Neural progenitor cell (in vitro differentiated cells): ENCODE results near the gene ALS2CL. TPM values are rescaled to one million over a fixed set of nuclear protein-coding genes. Genes with fewer than 3 reads are reported as not detected.

ENCODE experiments used
- DNase-seq: peaks from one replicate; pipeline ENCODE4 v3.0.0-alpha.2; 2016; ENCODE audit warnings: low spot score
- H2AFZ ChIP-seq: fragments of 200-600 bp; sonication (generic); replicated peaks from 2 replicates; pipeline ENCODE4 v1.6.1; 2016; ENCODE audit warnings: antibody characterized with exemption
- H3F3A ChIP-seq: fragments of 200-600 bp; sonication (generic); 2 replicates; pipeline ENCODE4 v1.6.1; 2016; ENCODE audit warnings: antibody characterized with exemption, low read depth
- H3K27ac ChIP-seq: fragments of 200-600 bp; sonication (generic); 2 replicates; pipeline ENCODE4 v1.5.1; 2016; ENCODE audit warnings: mild to moderate bottlenecking
- H3K27me3 ChIP-seq: fragments of 200-600 bp; sonication (generic); 2 replicates; pipeline ENCODE4 v1.6.1; 2016; ENCODE audit warnings: mild to moderate bottlenecking, moderate library complexity
- H3K36me3 ChIP-seq: fragments of 200-600 bp; sonication (generic); 2 replicates; pipeline ENCODE4 v1.5.1; 2016
- H3K4me1 ChIP-seq: fragments of 200-600 bp; sonication (generic); 2 replicates; pipeline ENCODE4 v1.6.1; 2016; ENCODE audit warnings: mixed run types
- H3K4me2 ChIP-seq: fragments of 200-600 bp; sonication (generic); 2 replicates; pipeline ENCODE4 v1.6.1; 2016
- H3K4me3 ChIP-seq: fragments of 200-600 bp; sonication (generic); 2 replicates; pipeline ENCODE4 v1.5.1; 2016
- H3K79me2 ChIP-seq: fragments of 200-600 bp; sonication (generic); 2 replicates; pipeline ENCODE4 v1.6.1; 2016; ENCODE audit warnings: low read depth
- H3K9ac ChIP-seq: fragments of 200-600 bp; sonication (generic); 2 replicates; pipeline ENCODE4 v1.6.1; 2016
- H3K9me3 ChIP-seq: fragments of 200-600 bp; sonication (generic); 2 replicates; pipeline ENCODE4 v1.5.1; 2016; ENCODE audit warnings: low read depth
- H4K20me1 ChIP-seq: fragments of 200-600 bp; sonication (generic); 2 replicates; pipeline ENCODE4 v1.6.1; 2016; ENCODE audit warnings: low read depth
- H3K27ac Mint-ChIP-seq: 3 replicates; pipeline ENCODE4 v1.8.0; 2021; ENCODE audit warnings: mixed read lengths
- H3K27me3 Mint-ChIP-seq: 2 replicates; pipeline ENCODE4 v1.8.0; 2022; ENCODE audit warnings: low read depth, mild to moderate bottlenecking, inconsistent platforms, moderate library complexity, mixed read lengths; ENCODE audit not compliant: insufficient read depth
- H3K36me3 Mint-ChIP-seq: 3 replicates; pipeline ENCODE4 v1.8.0; 2021; ENCODE audit warnings: mixed read lengths
- H3K4me1 Mint-ChIP-seq: 3 replicates; pipeline ENCODE4 v1.8.0; 2021; ENCODE audit warnings: mixed read lengths
- H3K4me3 Mint-ChIP-seq: 3 replicates; pipeline ENCODE4 v1.8.0; 2021; ENCODE audit warnings: mild to moderate bottlenecking, moderate library complexity, mixed read lengths
- H3K9me3 Mint-ChIP-seq: 3 replicates; pipeline ENCODE4 v1.8.0; 2020; ENCODE audit warnings: mixed read lengths
- CTCF ChIP-seq: fragments of 200-600 bp; sonication (generic); IDR thresholded peaks from 2 replicates; pipeline ENCODE4 v1.5.1; 2017; ENCODE audit warnings: antibody characterized with exemption, mild to moderate bottlenecking
- EZH2 ChIP-seq: fragments of 200-600 bp; sonication (generic); IDR thresholded peaks from 2 replicates; pipeline ENCODE4 v1.6.1; 2017; ENCODE audit warnings: antibody characterized with exemption, mild to moderate bottlenecking, moderate library complexity
- EZH2phosphoT487 ChIP-seq: fragments of 200-600 bp; sonication (generic); IDR thresholded peaks from 2 replicates; pipeline ENCODE4 v1.6.1; 2017; ENCODE audit warnings: antibody characterized with exemption
- total RNA-seq: library from RNA; depleted of rRNA; stranded (reverse); fragments of >200 nt; gene quantifications from 2 replicates; pipeline ENCODE4 v1.2.3, GENCODE V29; 2015; ENCODE audit warnings: low replicate concordance

Gene ALS2CL
- total RNA-seq, 1 donor from 2014 or later = 1.3 TPM

DNA sequence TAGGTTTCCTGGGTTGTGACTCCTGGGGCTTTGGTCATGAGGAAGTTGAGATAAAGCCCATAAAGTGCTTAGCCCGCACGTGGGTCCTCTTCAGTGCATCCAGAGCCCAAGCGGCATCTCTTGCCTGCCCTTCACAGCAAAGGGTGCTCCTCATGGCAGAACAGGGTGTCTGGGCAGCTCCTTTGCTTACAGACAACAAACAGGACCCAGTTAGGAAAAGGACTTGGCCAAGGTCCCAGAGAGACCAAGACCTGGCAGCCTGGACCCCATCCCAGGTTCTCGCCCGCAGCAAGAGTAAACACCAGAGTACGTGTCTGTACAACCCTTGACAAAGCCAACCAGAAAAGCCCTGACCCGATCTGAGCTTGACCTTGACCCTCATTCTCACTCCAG, 27.0 kb downstream of the ALS2CL start:
- Histone ChIP-seq H3K79me2 (no peaks in the 10 kb centered on the region), H3K27me3 (no peaks in the 10 kb centered on the region), H3K4me1 (peaks cover 24% of the 10 kb centered on the region), H3K9me3 (no peaks in the 10 kb centered on the region), H4K20me1 (no peaks in the 10 kb centered on the region), H3F3A (no peaks in the 10 kb centered on the region), H3K4me3 (no peak overlapping the region), H2AFZ (no peak overlapping the region), H3K27ac (no peak overlapping the region), H3K9ac (no peak overlapping the region), H3K4me2 (no peak overlapping the region), H3K36me3 (no peaks in the 10 kb centered on the region)
- no peak for DNase-seq
- Mint-ChIP-seq H3K9me3 (no peaks in the 10 kb centered on the region), H3K27me3 (peaks cover 18% of the 10 kb centered on the region), H3K36me3 (no peaks in the 10 kb centered on the region), H3K4me1 (peaks cover 23% of the 10 kb centered on the region), H3K27ac (no peak overlapping the region), H3K4me3 (no peak overlapping the region)
- TF ChIP-seq CTCF (no peak), EZH2 (no peak), EZH2phosphoT487 (no peak)

DNA sequence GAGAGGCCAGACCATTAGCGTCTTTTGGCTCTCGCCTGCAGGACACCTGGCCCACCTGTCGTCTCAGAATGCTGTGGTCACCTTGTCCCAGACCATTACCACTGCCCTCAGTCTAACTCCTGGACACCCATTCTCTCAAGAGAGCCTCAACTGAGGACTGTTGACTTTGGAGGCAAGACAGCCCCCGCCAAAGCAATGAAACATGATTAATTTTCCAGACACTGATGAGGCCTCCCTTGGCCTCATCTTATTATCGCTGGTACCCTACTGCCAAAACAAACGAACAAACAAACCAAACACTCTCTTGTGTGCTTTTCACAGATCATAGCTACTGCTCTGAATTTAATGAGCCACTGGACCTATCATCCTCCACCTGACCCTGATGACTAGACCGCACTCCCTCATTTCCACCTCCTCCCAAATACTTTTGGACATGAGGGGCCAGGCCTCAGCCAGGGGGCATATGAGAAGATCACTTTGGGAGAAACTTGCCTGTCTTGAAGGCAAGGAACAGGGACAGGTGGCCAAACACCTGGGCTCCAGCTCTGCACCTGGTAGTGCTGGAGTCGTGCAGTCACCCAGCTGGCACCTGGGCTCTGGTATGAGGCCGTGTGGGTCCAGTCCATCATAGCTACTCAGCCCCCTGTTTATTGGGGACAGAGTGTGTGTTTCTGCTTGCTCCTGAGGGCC, 27.6 kb downstream of the ALS2CL start:
- H3K9me3 Mint-ChIP-seq = no peaks in the 10 kb centered on the region
- no peak overlapping the region for H3K9ac ChIP-seq
- no peak overlapping the region for H3K4me3 ChIP-seq
- H3K27me3 ChIP-seq = no peaks in the 10 kb centered on the region
- no peaks in the 10 kb centered on the region for H3K9me3 ChIP-seq
- H3K79me2 ChIP-seq = no peaks in the 10 kb centered on the region
- H3K4me2 ChIP-seq = no peak overlapping the region
- no peak for DNase-seq
- H3K36me3 ChIP-seq = no peaks in the 10 kb centered on the region
- no peak overlapping the region for H2AFZ ChIP-seq
- TF ChIP-seq CTCF = no peak
- no peak for TF ChIP-seq EZH2phosphoT487
- no peak for TF ChIP-seq EZH2
- peaks cover 29% of the 10 kb centered on the region for H3K4me1 ChIP-seq
- no peaks in the 10 kb centered on the region for H4K20me1 ChIP-seq
- no peaks in the 10 kb centered on the region for H3K36me3 Mint-ChIP-seq
- no peak overlapping the region for H3K27ac ChIP-seq
- H3F3A ChIP-seq = no peaks in the 10 kb centered on the region
- peaks cover 29% of the 10 kb centered on the region for H3K4me1 Mint-ChIP-seq
- H3K4me3 Mint-ChIP-seq = no peak overlapping the region
- H3K27ac Mint-ChIP-seq = no peak overlapping the region
- peaks cover 18% of the 10 kb centered on the region for H3K27me3 Mint-ChIP-seq

- H3K27me3 Mint-ChIP-seq = peaks cover 18% of the 10 kb centered on the region
- DNase-seq = no peak
Observed at GRCh38 chr3:46664971-46665762, 28.3 kb downstream of the ALS2CL start.

More at GRCh38 chr3:46664971-46665762, 28.3 kb downstream of the ALS2CL start:
- Histone ChIP-seq H2AFZ (no peak overlapping the region), H3F3A (no peaks in the 10 kb centered on the region), H3K9me3 (no peaks in the 10 kb centered on the region), H3K4me2 (no peak overlapping the region), H3K27me3 (no peaks in the 10 kb centered on the region), H4K20me1 (no peaks in the 10 kb centered on the region), H3K4me3 (no peak overlapping the region), H3K36me3 (no peaks in the 10 kb centered on the region), H3K9ac (no peak overlapping the region), H3K4me1 (peaks cover 32% of the 10 kb centered on the region), H3K79me2 (no peaks in the 10 kb centered on the region), H3K27ac (no peak overlapping the region)
- TF ChIP-seq CTCF = no peak
- no peak for TF ChIP-seq EZH2
- TF ChIP-seq EZH2phosphoT487 = no peak
- H3K36me3 Mint-ChIP-seq = no peaks in the 10 kb centered on the region
- no peak overlapping the region for H3K4me3 Mint-ChIP-seq
- no peaks in the 10 kb centered on the region for H3K9me3 Mint-ChIP-seq
- peaks cover 36% of the 10 kb centered on the region for H3K4me1 Mint-ChIP-seq
- no peak overlapping the region for H3K27ac Mint-ChIP-seq
